Testis (tissue), 3 donors: Measurements from ENCODE around the gene FXYD2. TPM values are rescaled to one million over a fixed set of nuclear protein-coding genes. Genes with fewer than 3 reads are reported as not detected.

Experiments used
- DNase-seq: peaks from one replicate; pipeline ENCODE4 v3.0.0-alpha.2; 2019
- H3K27ac ChIP-seq, 2 donors: fragments of 200-600 bp; sonication (generic); one replicate each; pipeline ENCODE4 v1.5.1; 2019
- H3K27me3 ChIP-seq: fragments of 200-600 bp; sonication (generic); one replicate; pipeline ENCODE4 v1.5.1; 2019
- H3K36me3 ChIP-seq: fragments of 200-600 bp; sonication (generic); one replicate; pipeline ENCODE4 v1.5.1; 2017; ENCODE audit warnings: low read depth; ENCODE audit errors: missing control alignments
- H3K4me1 ChIP-seq: fragments of 200-600 bp; sonication (generic); one replicate; pipeline ENCODE4 v1.5.1; 2019
- H3K4me3 ChIP-seq, 2 donors: fragments of 200-600 bp; sonication (generic); one replicate each; pipeline ENCODE4 v1.5.1; 2017 to 2019
- H3K9me3 ChIP-seq: fragments of 200-600 bp; sonication (generic); one replicate; pipeline ENCODE4 v1.5.1; 2017
- POLR2A ChIP-seq: fragments of 450-650 bp; IDR thresholded peaks from one replicate; pipeline ENCODE4 v1.6.1; 2017; ENCODE audit warnings: antibody characterized with exemption, mild to moderate bottlenecking, moderate library complexity
- WGBS, 2 donors: methylation state at CpG; one replicate each; pipeline ENCODE4 v1.1.5; 2018; 5-methylcytosine and 5-hydroxymethylcytosine counted together
- intact Hi-C: fragments of 100-400 bp; cut with DNase I; formaldehyde crosslinking; loops from one replicate; pipeline ENCODE4 v1.15.1; 2023; ENCODE audit warnings: low total_unique reads
- polyA plus RNA-seq: library from polyadenylated mRNA; stranded (reverse); fragments of 350-450 nt; fragmentation: Illumina TruSeq; extraction: RNeasy Lipid Tissue Mini Kit (QIAGEN cat#74804); gene quantifications from one replicate; pipeline ENCODE4 v1.2.3, GENCODE V29; 2014; ENCODE audit warnings: low read depth, low replicate concordance; ENCODE audit not compliant: insufficient read depth
- total RNA-seq, 2 donors: library from RNA; depleted of rRNA; stranded (reverse); fragments of >200 nt; gene quantifications; one replicate each; pipeline ENCODE4 v1.2.3, GENCODE V29; 2016
- TF ChIP-seq, protein P1 (sequence below), 3 experiments: fragments of 450-650 bp in 2 of 3; fragments of 200-600 bp in 1 of 3; sonication (generic) in 1 of 3; IDR thresholded peaks; one replicate each; pipeline ENCODE4 v1.5.1; 2016 to 2019; ENCODE audit warnings: antibody characterized with exemption in 3 of 3, mild to moderate bottlenecking in 2 of 3, moderate library complexity in 1 of 3

The FXYD2 gene
- total and polyA plus RNA-seq, 3 donors from 2014 or later = 5.3 to 8.3 (median 7.6) TPM

GRCh38 chr11:117780456-117780855, 44.1 kb downstream of the FXYD2 start:
- TF ChIP-seq POLR2A = no peak
- TF ChIP-seq, protein P1, sequence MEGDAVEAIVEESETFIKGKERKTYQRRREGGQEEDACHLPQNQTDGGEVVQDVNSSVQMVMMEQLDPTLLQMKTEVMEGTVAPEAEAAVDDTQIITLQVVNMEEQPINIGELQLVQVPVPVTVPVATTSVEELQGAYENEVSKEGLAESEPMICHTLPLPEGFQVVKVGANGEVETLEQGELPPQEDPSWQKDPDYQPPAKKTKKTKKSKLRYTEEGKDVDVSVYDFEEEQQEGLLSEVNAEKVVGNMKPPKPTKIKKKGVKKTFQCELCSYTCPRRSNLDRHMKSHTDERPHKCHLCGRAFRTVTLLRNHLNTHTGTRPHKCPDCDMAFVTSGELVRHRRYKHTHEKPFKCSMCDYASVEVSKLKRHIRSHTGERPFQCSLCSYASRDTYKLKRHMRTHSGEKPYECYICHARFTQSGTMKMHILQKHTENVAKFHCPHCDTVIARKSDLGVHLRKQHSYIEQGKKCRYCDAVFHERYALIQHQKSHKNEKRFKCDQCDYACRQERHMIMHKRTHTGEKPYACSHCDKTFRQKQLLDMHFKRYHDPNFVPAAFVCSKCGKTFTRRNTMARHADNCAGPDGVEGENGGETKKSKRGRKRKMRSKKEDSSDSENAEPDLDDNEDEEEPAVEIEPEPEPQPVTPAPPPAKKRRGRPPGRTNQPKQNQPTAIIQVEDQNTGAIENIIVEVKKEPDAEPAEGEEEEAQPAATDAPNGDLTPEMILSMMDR (IDR thresholded peaks at IDR 0.05) = no peak

DNA sequence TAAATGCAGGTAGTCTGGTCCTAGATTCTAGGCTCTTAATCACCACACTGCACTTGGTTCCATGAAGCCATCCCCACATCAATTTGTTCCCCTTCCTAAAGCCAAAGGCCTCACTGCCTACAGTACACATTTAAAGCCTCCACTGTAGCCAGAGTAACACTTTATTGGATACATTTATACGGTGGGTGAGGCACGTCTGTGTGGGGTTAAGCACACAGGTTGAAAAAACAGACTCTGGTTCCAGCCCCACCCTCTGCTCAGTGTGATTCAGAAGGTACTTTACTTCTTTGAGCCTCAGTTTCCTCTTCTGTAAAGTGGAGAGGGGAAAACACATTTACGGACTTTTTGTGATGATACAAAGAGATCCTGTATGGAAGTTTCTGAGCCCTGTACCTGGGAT, 50.0 kb downstream of the FXYD2 start:
- intact Hi-C loops = no loop called here

More at GRCh38 chr11:117780456-117780855, 44.1 kb downstream of the FXYD2 start:
- no peak overlapping the region for H3K4me3 ChIP-seq
- intact Hi-C loops = no loop called here
- no peak overlapping the region for H3K27ac ChIP-seq
- DNase-seq = no peak
- 64 to 87% methylated on average over 11 to 26 of the region's 26 CpGs for WGBS, 2 donors
- no peaks in the 10 kb centered on the region for H3K27me3 ChIP-seq
- no peaks in the 10 kb centered on the region for H3K36me3 ChIP-seq
- H3K4me1 ChIP-seq = no peaks in the 10 kb centered on the region
- no peaks in the 10 kb centered on the region for H3K9me3 ChIP-seq

GRCh38 chr11:117772360-117772759, 52.2 kb downstream of the FXYD2 start:
- H3K27me3 ChIP-seq = no peaks in the 10 kb centered on the region
- no peak overlapping the region for H3K4me3 ChIP-seq
- no peaks in the 10 kb centered on the region for H3K4me1 ChIP-seq
- no peaks in the 10 kb centered on the region for H3K9me3 ChIP-seq
- no peaks in the 10 kb centered on the region for H3K36me3 ChIP-seq
- H3K27ac ChIP-seq = no peak overlapping the region
- DNase-seq = no peak
- WGBS, 2 donors = 78 to 94% methylated on average over 6 of the region's 6 CpGs
- no peak for TF ChIP-seq POLR2A
- TF ChIP-seq, protein P1 (IDR thresholded peaks at IDR 0.05) = no peak
- intact Hi-C loops = no loop called here

More for the DNA sequence above, 50.0 kb downstream of the FXYD2 start:
- TF ChIP-seq, protein P1 (IDR thresholded peaks at IDR 0.05) = no peak
- no peak for TF ChIP-seq POLR2A
- 63 to 66% methylated on average over 3 of the region's 3 CpGs for WGBS, 2 donors
- no peak for DNase-seq
- Histone ChIP-seq H3K27me3 (no peaks in the 10 kb centered on the region), H3K4me1 (no peaks in the 10 kb centered on the region), H3K9me3 (no peaks in the 10 kb centered on the region), H3K36me3 (no peaks in the 10 kb centered on the region), H3K27ac (no peak overlapping the region), H3K4me3 (no peak overlapping the region)

- no peaks in the 10 kb centered on the region for H3K27me3 ChIP-seq
- WGBS, 2 donors = 90 to 91% methylated on average over 7 of the region's 7 CpGs
- TF ChIP-seq, protein P1 (IDR thresholded peaks at IDR 0.05) = no peak
- no peak for TF ChIP-seq POLR2A
- DNase-seq = no peak
- no peaks in the 10 kb centered on the region for H3K9me3 ChIP-seq
- no peak overlapping the region for H3K4me3 ChIP-seq
- H3K36me3 ChIP-seq = no peaks in the 10 kb centered on the region
- no peaks in the 10 kb centered on the region for H3K4me1 ChIP-seq
- no peak overlapping the region for H3K27ac ChIP-seq
- intact Hi-C loops = no loop called here
Observed at GRCh38 chr11:117771841-117772240, 52.7 kb downstream of the FXYD2 start.

DNA sequence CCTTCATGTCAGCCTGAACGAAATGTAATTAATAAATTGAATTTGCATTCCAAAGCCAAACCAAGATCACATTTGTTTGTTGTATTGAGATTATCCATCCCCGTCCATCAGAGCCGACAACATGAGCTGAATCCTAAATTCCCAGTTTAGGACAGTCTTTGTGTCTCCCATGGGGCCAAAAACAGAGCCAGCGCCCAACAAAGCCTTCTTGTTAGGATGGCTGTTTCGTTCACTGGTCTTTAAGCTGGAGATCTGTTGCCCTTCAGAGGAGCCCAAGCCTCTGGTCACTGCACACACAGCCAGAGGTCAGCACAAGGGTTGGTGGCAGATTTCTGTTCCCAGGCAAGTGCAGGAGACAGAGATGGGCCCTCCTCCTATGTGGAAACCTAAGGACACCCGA, 53.3 kb downstream of the FXYD2 start:
- no peak overlapping the region for H3K27ac ChIP-seq
- H3K4me3 ChIP-seq = no peak overlapping the region
- H3K27me3 ChIP-seq = no peaks in the 10 kb centered on the region
- no peaks in the 10 kb centered on the region for H3K4me1 ChIP-seq
- no peaks in the 10 kb centered on the region for H3K36me3 ChIP-seq
- no peaks in the 10 kb centered on the region for H3K9me3 ChIP-seq
- TF ChIP-seq, protein P1 (IDR thresholded peaks at IDR 0.05) = no peak
- TF ChIP-seq POLR2A = no peak
- WGBS, 2 donors = 86 to 92% methylated on average over 6 of the region's 6 CpGs
- DNase-seq = no peak
- intact Hi-C loops = no loop called here
